ENCODE data around the gene DTYMK. TPM values are rescaled to one million over a fixed set of nuclear protein-coding genes. Genes with fewer than 3 reads are reported as not detected.

DTYMK gene
- total RNA-seq, 2 donors from 2014 or later, result 13.4 to 23.7 TPM

GRCh38 chr2:241656190-241656741, 30.3 kb downstream of the DTYMK start:
- DNase-seq (no peak), ATAC-seq (no peak)
- intact Hi-C loops (cut with DNase I, micrococcal nuclease), result no loop called here

- ATAC-seq, result no peak
These were observed 31.0 kb downstream of the DTYMK start for GRCh38 chr2:241655516-241656189.

GRCh38 chr2:241654551-241654950, 32.1 kb downstream of the DTYMK start:
- DNase-seq (no peak), ATAC-seq (no peak)
- intact Hi-C loops (cut with DNase I, micrococcal nuclease), result no loop called here

More at GRCh38 chr2:241655516-241656189, 31.0 kb downstream of the DTYMK start:
- intact Hi-C loops (cut with DNase I, micrococcal nuclease), result no loop called here
- DNase-seq, result no peak

- ATAC-seq (no peak), DNase-seq (no peak)
- intact Hi-C loops (cut with DNase I, micrococcal nuclease), result no loop called here
These were observed 33.3 kb downstream of the DTYMK start for GRCh38 chr2:241653210-241653750.

- DNase-seq (no peak), ATAC-seq (no peak)
- intact Hi-C loops (cut with DNase I, micrococcal nuclease), result no loop called here
These were observed 33.9 kb downstream of the DTYMK start for GRCh38 chr2:241652722-241653121.

- no peak for ATAC-seq
- intact Hi-C loops (cut with DNase I, micrococcal nuclease), result no loop called here
- no peak for DNase-seq
These were observed 34.5 kb downstream of the DTYMK start for GRCh38 chr2:241652142-241652541.

- intact Hi-C loops (cut with DNase I, micrococcal nuclease), result no loop called here
- DNase-seq (no peak), ATAC-seq (no peak)
These were observed 36.7 kb downstream of the DTYMK start for GRCh38 chr2:241649927-241650326.

GRCh38 chr2:241649404-241649803, 37.2 kb downstream of the DTYMK start:
- intact Hi-C loops (cut with DNase I, micrococcal nuclease), result no loop called here
- no peak for ATAC-seq
- DNase-seq, result no peak

GRCh38 chr2:241648453-241648852, 38.2 kb downstream of the DTYMK start:
- intact Hi-C loops (cut with DNase I, micrococcal nuclease), result no loop called here
- DNase-seq (no peak), ATAC-seq (no peak)

- DNase-seq (no peak), ATAC-seq (peak; percentile 78)
- intact Hi-C loops (cut with DNase I, micrococcal nuclease), result no loop called here
These were observed 40.5 kb downstream of the DTYMK start for GRCh38 chr2:241645915-241646645.

- DNase-seq, result no peak
- no peak for ATAC-seq
- intact Hi-C loops (cut with DNase I, micrococcal nuclease), result no loop called here
These were observed 41.3 kb downstream of the DTYMK start for GRCh38 chr2:241645056-241645914.

GRCh38 chr2:241641631-241642030, 45.0 kb downstream of the DTYMK start:
- DNase-seq, result no peak
- intact Hi-C loops (cut with DNase I, micrococcal nuclease), result no loop called here
- ATAC-seq, result peak; percentile 10

GRCh38 chr2:241640165-241640795, 46.3 kb downstream of the DTYMK start:
- intact Hi-C loops (cut with DNase I, micrococcal nuclease), result no loop called here
- ATAC-seq, result no peak
- DNase-seq, result no peak

- no peak for DNase-seq
- ATAC-seq, result no peak
- intact Hi-C loops (cut with DNase I, micrococcal nuclease), result no loop called here
These were observed 47.2 kb downstream of the DTYMK start for GRCh38 chr2:241639385-241639784.

GRCh38 chr2:241638940-241639339, 47.7 kb downstream of the DTYMK start:
- intact Hi-C loops (cut with DNase I, micrococcal nuclease), result no loop called here
- DNase-seq (no peak), ATAC-seq (no peak)

- ATAC-seq, result peak; percentile 24
- peak in 1 of 2 donors; percentile 50 for DNase-seq
These were observed 48.6 kb downstream of the DTYMK start for GRCh38 chr2:241637795-241638660.

GRCh38 chr2:241637018-241637794, 49.4 kb downstream of the DTYMK start, which contains the start of the genes ATG4B and THAP4:
Gene ATG4B (plus strand): TSS chr2:241637693. CDS start chr2:241637715, 22 bp downstream.
Gene THAP4 (minus strand): TSS chr2:241637158. CDS start chr2:241637017, 141 bp downstream.
- DNase-seq (peak; percentile 82 to 90), ATAC-seq (peak; percentile 84)
- intact Hi-C loops (cut with DNase I, micrococcal nuclease), result no loop called here

More at GRCh38 chr2:241637795-241638660, 48.6 kb downstream of the DTYMK start:
- intact Hi-C loops (cut with DNase I, micrococcal nuclease), result no loop called here

Data from left colon (tissue), 2 donors.